Neural cell (in vitro differentiated cells): ENCODE data around the gene APBA2. TPM values are rescaled to one million over a fixed set of nuclear protein-coding genes. Genes with fewer than 3 reads are reported as not detected.

ENCODE experiments used
- H2AFZ ChIP-seq: fragments of 200-600, 300-800 bp; sonication (generic), shearing (Covaris generic); 2 replicates; pipeline ENCODE4 v1.6.0; 2014; ENCODE audit warnings: low read depth, mild to moderate bottlenecking, antibody characterized with exemption, low read length, moderate library complexity
- H3F3A ChIP-seq: fragments of 200-600 bp; shearing (Covaris generic); 2 replicates; pipeline ENCODE4 v1.6.1; 2016; ENCODE audit warnings: mild to moderate bottlenecking, moderate library complexity, mixed read lengths, antibody characterized with exemption, low read length; ENCODE audit not compliant: insufficient read depth, poor library complexity, severe bottlenecking
- H3K27ac ChIP-seq: fragments of 200-600, 300-800 bp; sonication (generic), shearing (Covaris generic); 2 replicates; pipeline ENCODE4 v1.5.1; 2014; ENCODE audit warnings: mild to moderate bottlenecking, low read length, moderate library complexity
- H3K27me3 ChIP-seq: fragments of 300-800, 200-600 bp; sonication (generic), shearing (Covaris generic); 2 replicates; pipeline ENCODE4 v1.6.0; 2014; ENCODE audit warnings: mild to moderate bottlenecking, low read depth, low read length, moderate library complexity; ENCODE audit not compliant: insufficient read depth
- H3K36me3 ChIP-seq: fragments of 300-800, 200-600 bp; sonication (generic), shearing (Covaris generic); 2 replicates; pipeline ENCODE4 v1.5.1; 2014; ENCODE audit warnings: mild to moderate bottlenecking, antibody characterized with exemption, low read length, moderate library complexity; ENCODE audit not compliant: insufficient read depth
- H3K4me2 ChIP-seq: fragments of 300-800, 200-600 bp; sonication (generic), shearing (Covaris generic); 2 replicates; pipeline ENCODE4 v1.6.0; 2014; ENCODE audit warnings: mild to moderate bottlenecking, low read length
- H3K4me3 ChIP-seq: fragments of 300-800, 200-600 bp; sonication (generic), shearing (Covaris generic); 2 replicates; pipeline ENCODE4 v1.5.1; 2014; ENCODE audit warnings: mild to moderate bottlenecking, low read length, moderate library complexity
- H3K79me2 ChIP-seq: fragments of 200-600 bp; shearing (Covaris generic); replicated peaks from 2 replicates; pipeline ENCODE4 v1.6.0; 2014; ENCODE audit warnings: mild to moderate bottlenecking, low read length, moderate library complexity; ENCODE audit not compliant: insufficient read depth
- H3K9ac ChIP-seq: fragments of 300-800, 200-600 bp; sonication (generic), shearing (Covaris generic); 2 replicates; pipeline ENCODE4 v1.6.1; 2016; ENCODE audit warnings: mild to moderate bottlenecking, low read length, mixed read lengths
- H3K9me2 ChIP-seq: fragments of 200-600 bp; shearing (Covaris generic); 2 replicates; pipeline ENCODE4 v1.6.1; 2016; ENCODE audit warnings: mild to moderate bottlenecking, low read length, mixed read lengths; ENCODE audit not compliant: insufficient read depth
- H3K9me3 ChIP-seq: fragments of 200-600, 300-800 bp; sonication (generic), shearing (Covaris generic); 2 replicates; pipeline ENCODE4 v1.6.1; 2016; ENCODE audit warnings: mild to moderate bottlenecking, mixed run types, low read length, moderate library complexity, mixed read lengths
- H4K20me1 ChIP-seq: fragments of 200-600 bp; shearing (Covaris generic); 2 replicates; pipeline ENCODE4 v1.6.1; 2016; ENCODE audit warnings: mild to moderate bottlenecking, mixed run types; ENCODE audit not compliant: insufficient read depth
- EP300 ChIP-seq: fragments of 450-650 bp; conservative IDR thresholded peaks from 2 replicates; pipeline ENCODE4 v1.6.1; 2014; ENCODE audit warnings: antibody characterized with exemption, mild to moderate bottlenecking, moderate library complexity; ENCODE audit not compliant: poor library complexity, severe bottlenecking
- EZH2 ChIP-seq: fragments of 200-600, 300-800 bp; shearing (Covaris generic), sonication (generic); IDR thresholded peaks from 2 replicates; pipeline ENCODE4 v1.6.1; 2014; ENCODE audit warnings: antibody characterized with exemption, low read length, borderline replicate concordance, mild to moderate bottlenecking; ENCODE audit not compliant: insufficient read depth, poor library complexity, severe bottlenecking
- MXI1 ChIP-seq: fragments of 450-650 bp; conservative IDR thresholded peaks from 2 replicates; pipeline ENCODE4 v1.6.1; 2014; ENCODE audit warnings: antibody characterized with exemption, mild to moderate bottlenecking; ENCODE audit not compliant: poor library complexity, severe bottlenecking
- POLR2AphosphoS5 ChIP-seq: IDR thresholded peaks from 2 replicates; pipeline ENCODE4 v1.6.1; 2012
- RAD21 ChIP-seq: fragments of 450-650 bp; conservative IDR thresholded peaks from 2 replicates; pipeline ENCODE4 v1.6.1; 2014; ENCODE audit warnings: antibody characterized with exemption, mild to moderate bottlenecking, moderate library complexity
- SMC3 ChIP-seq: fragments of 450-650 bp; conservative IDR thresholded peaks from 2 replicates; pipeline ENCODE4 v1.6.1; 2014; ENCODE audit warnings: antibody characterized with exemption, mild to moderate bottlenecking, moderate library complexity; ENCODE audit not compliant: poor library complexity
- TAF1 ChIP-seq: IDR thresholded peaks from 2 replicates; pipeline ENCODE4 v1.6.1; 2012; ENCODE audit warnings: low read depth
- polyA plus RNA-seq: library from polyadenylated mRNA; depleted of rRNA; stranded (reverse); fragments of >200 nt; gene quantifications from 2 replicates; pipeline ENCODE4 v1.2.3, GENCODE V29; 2014
- TF ChIP-seq, protein P1 (sequence below): IDR thresholded peaks from 2 replicates; pipeline ENCODE4 v1.6.1; 2012; ENCODE audit warnings: borderline replicate concordance
- TF ChIP-seq, protein P2 (sequence below): fragments of 450-650 bp; IDR thresholded peaks from 2 replicates; pipeline ENCODE4 v1.5.1; 2014; ENCODE audit warnings: antibody characterized with exemption, mild to moderate bottlenecking, moderate library complexity; ENCODE audit not compliant: poor library complexity, severe bottlenecking

Gene APBA2
- polyA plus RNA-seq, 1 donor from 2014 or later = 134 TPM

DNA sequence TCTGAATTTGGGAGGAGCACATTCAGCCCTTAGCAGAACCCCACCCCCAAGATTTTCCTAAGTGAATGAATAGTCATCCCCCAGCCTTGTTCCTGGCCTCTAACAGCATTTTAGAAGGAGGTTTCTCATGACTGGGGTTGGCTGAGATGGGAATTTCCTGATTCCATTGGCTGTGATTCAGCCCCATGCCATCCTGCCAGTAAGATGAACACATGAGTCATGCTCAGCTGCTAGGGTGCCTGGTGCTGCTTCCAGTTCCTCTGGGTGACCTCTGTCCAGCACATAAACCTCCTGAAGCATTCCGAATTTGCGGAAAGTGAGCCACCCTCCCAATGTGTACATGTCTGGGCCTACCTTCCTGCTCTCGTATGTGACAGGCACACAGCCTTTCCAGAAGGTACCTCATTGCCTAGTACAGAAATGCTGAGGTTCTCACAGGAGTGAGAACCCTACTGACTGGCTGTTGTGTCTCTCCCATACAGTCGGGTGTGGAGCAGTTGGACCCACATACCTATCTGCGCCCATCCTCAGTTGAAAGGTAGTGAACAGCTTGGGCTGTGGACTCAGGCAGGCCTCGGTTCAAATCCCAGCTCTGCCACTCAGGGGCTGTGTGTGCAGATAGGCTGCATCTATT is 91.7 kb downstream of the APBA2 start:
- Histone ChIP-seq H3K4me3 (no peak overlapping the region), H3K36me3 (no peaks in the 10 kb centered on the region), H3K9me3 (no peaks in the 10 kb centered on the region), H3K27me3 (no peaks in the 10 kb centered on the region), H2AFZ (no peak overlapping the region), H3F3A (no peaks in the 10 kb centered on the region), H3K9ac (no peak overlapping the region), H4K20me1 (no peaks in the 10 kb centered on the region), H3K79me2 (peaks cover 4% of the 10 kb centered on the region), H3K4me2 (no peak overlapping the region), H3K27ac (no peak overlapping the region), H3K9me2 (no peaks in the 10 kb centered on the region)
- TF ChIP-seq EZH2 = no peak
- TF ChIP-seq MXI1 = no peak
- TF ChIP-seq RAD21 = no peak
- no peak for TF ChIP-seq SMC3
- TF ChIP-seq POLR2AphosphoS5 = no peak
- TF ChIP-seq, protein P1, sequence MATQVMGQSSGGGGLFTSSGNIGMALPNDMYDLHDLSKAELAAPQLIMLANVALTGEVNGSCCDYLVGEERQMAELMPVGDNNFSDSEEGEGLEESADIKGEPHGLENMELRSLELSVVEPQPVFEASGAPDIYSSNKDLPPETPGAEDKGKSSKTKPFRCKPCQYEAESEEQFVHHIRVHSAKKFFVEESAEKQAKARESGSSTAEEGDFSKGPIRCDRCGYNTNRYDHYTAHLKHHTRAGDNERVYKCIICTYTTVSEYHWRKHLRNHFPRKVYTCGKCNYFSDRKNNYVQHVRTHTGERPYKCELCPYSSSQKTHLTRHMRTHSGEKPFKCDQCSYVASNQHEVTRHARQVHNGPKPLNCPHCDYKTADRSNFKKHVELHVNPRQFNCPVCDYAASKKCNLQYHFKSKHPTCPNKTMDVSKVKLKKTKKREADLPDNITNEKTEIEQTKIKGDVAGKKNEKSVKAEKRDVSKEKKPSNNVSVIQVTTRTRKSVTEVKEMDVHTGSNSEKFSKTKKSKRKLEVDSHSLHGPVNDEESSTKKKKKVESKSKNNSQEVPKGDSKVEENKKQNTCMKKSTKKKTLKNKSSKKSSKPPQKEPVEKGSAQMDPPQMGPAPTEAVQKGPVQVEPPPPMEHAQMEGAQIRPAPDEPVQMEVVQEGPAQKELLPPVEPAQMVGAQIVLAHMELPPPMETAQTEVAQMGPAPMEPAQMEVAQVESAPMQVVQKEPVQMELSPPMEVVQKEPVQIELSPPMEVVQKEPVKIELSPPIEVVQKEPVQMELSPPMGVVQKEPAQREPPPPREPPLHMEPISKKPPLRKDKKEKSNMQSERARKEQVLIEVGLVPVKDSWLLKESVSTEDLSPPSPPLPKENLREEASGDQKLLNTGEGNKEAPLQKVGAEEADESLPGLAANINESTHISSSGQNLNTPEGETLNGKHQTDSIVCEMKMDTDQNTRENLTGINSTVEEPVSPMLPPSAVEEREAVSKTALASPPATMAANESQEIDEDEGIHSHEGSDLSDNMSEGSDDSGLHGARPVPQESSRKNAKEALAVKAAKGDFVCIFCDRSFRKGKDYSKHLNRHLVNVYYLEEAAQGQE = no peak
- TF ChIP-seq EP300 = no peak
- TF ChIP-seq, protein P2, sequence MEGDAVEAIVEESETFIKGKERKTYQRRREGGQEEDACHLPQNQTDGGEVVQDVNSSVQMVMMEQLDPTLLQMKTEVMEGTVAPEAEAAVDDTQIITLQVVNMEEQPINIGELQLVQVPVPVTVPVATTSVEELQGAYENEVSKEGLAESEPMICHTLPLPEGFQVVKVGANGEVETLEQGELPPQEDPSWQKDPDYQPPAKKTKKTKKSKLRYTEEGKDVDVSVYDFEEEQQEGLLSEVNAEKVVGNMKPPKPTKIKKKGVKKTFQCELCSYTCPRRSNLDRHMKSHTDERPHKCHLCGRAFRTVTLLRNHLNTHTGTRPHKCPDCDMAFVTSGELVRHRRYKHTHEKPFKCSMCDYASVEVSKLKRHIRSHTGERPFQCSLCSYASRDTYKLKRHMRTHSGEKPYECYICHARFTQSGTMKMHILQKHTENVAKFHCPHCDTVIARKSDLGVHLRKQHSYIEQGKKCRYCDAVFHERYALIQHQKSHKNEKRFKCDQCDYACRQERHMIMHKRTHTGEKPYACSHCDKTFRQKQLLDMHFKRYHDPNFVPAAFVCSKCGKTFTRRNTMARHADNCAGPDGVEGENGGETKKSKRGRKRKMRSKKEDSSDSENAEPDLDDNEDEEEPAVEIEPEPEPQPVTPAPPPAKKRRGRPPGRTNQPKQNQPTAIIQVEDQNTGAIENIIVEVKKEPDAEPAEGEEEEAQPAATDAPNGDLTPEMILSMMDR = no peak
- TF ChIP-seq TAF1 = no peak

DNA sequence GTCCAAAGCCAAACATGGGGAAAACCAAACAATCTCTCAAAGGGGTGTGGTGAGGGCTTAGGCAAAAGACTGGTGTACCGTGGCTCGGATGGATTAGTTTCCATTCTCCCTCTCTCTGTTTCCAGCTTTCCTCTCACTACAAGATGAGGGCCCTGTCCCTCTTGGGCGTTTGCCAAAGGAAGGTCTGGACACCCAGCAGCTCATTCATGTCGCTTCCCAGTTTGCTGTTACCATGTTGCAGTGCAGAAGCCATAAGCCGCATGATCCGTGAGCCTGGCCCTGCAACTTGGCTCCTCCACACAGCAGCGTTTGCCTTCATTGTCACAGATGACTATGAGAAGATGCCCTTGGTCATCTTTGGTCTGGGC is 92.2 kb downstream of the APBA2 start:
- H3K79me2 ChIP-seq = peaks cover 4% of the 10 kb centered on the region
- H3F3A ChIP-seq = no peaks in the 10 kb centered on the region
- no peaks in the 10 kb centered on the region for H3K27me3 ChIP-seq
- H2AFZ ChIP-seq = no peak overlapping the region
- TF ChIP-seq SMC3 (no peak), MXI1 (no peak), EP300 (no peak), TAF1 (no peak), RAD21 (no peak), POLR2AphosphoS5 (no peak), EZH2 (no peak)
- TF ChIP-seq, protein P1 = no peak
- TF ChIP-seq, protein P2 = no peak
- no peaks in the 10 kb centered on the region for H3K9me2 ChIP-seq
- no peaks in the 10 kb centered on the region for H3K9me3 ChIP-seq
- H4K20me1 ChIP-seq = no peaks in the 10 kb centered on the region
- no peak overlapping the region for H3K4me2 ChIP-seq
- H3K4me3 ChIP-seq = no peak overlapping the region
- H3K9ac ChIP-seq = no peak overlapping the region
- H3K27ac ChIP-seq = no peak overlapping the region
- H3K36me3 ChIP-seq = no peaks in the 10 kb centered on the region
